Sigmoid colon (tissue), 7 donors: ENCODE results near the gene CMSS1. TPM values are rescaled to one million over a fixed set of nuclear protein-coding genes. Genes with fewer than 3 reads are reported as not detected.
"Not testable (repeated sequence)": the region's sequence is repeated elsewhere in the genome, so short reads cannot be mapped to it uniquely, and the experiment has no call there.

Experiments used
- DNase-seq: peaks from one replicate; pipeline ENCODE4 v3.0.0-alpha.2; 2019
- H3K27ac ChIP-seq, 4 donors: fragments of 200-600 bp; sonication (generic); one replicate each; pipeline ENCODE4 v1.5.1; 2016 to 2019; ENCODE audit warnings: mild to moderate bottlenecking in 1 of 4
- H3K27me3 ChIP-seq, 3 donors: fragments of 200-600 bp; sonication (generic); one replicate each; pipeline ENCODE4 v1.5.1; 2019; ENCODE audit warnings: mild to moderate bottlenecking in 1 of 3
- H3K36me3 ChIP-seq, 4 donors: fragments of 200-600 bp; sonication (generic); one replicate each; pipeline ENCODE4 v1.5.1; 2016 to 2019
- H3K4me1 ChIP-seq, 4 donors: fragments of 200-600 bp; sonication (generic); one replicate each; pipeline ENCODE4 v1.5.1; 2017 to 2019
- H3K4me3 ChIP-seq, 4 donors: fragments of 200-600 bp; sonication (generic); one replicate each; pipeline ENCODE4 v1.5.1; 2017 to 2019; ENCODE audit warnings: mild to moderate bottlenecking in 2 of 4, moderate library complexity in 1 of 4
- H3K9me3 ChIP-seq, 4 donors: fragments of 200-600 bp in 3 of 4; sonication (generic) in 3 of 4; one replicate each; pipeline versions ENCODE4 v1.5.1 to v1.6.1; 2013 to 2019
- CTCF ChIP-seq, 4 experiments: fragments of 450-650 bp in 3 of 4; fragments of 200-600 bp in 1 of 4; IDR thresholded peaks; one replicate each; pipeline ENCODE4 v1.5.1; 2016 to 2019; ENCODE audit warnings: antibody characterized with exemption in 4 of 4, mild to moderate bottlenecking in 3 of 4, moderate library complexity in 2 of 4
- EP300 ChIP-seq, 4 donors: sonication (generic); formaldehyde crosslinking; IDR thresholded peaks; one replicate each; pipeline ENCODE4 v1.6.1; 2017; ENCODE audit warnings: antibody characterized with exemption in 4 of 4
- POLR2A ChIP-seq, 2 donors: fragments of 450-650 bp; IDR thresholded peaks; one replicate each; pipeline ENCODE4 v1.6.1; 2016; ENCODE audit warnings: antibody characterized with exemption in 2 of 2, mild to moderate bottlenecking in 2 of 2, moderate library complexity in 2 of 2
- POLR2AphosphoS5 ChIP-seq, 4 donors: sonication (generic); formaldehyde crosslinking; IDR thresholded peaks; one replicate each; pipeline ENCODE4 v1.6.1; 2017; ENCODE audit warnings: antibody characterized with exemption in 4 of 4
- WGBS, 2 donors: extraction: QIAGEN DNeasy Blood & Tissue Kit; methylation state at CpG; one replicate each; pipeline ENCODE4 v1.1.7; 2013; 5-methylcytosine and 5-hydroxymethylcytosine counted together
- intact Hi-C: fragments of 100-400 bp; cut with DNase I; formaldehyde crosslinking; loops from one replicate; pipeline ENCODE4 v1.15.1; 2023
- polyA plus RNA-seq, 3 donors: library from polyadenylated mRNA; stranded (reverse); fragments of 200-250 nt; gene quantifications; one replicate each; pipeline ENCODE4 v1.2.3, GENCODE V29; 2013
- total RNA-seq, 4 donors: library from RNA; depleted of rRNA; stranded (reverse); fragments of >200 nt; gene quantifications; one replicate each; pipeline ENCODE4 v1.1.0, GENCODE V29; 2016
- donor health status: healthy with polysubstance abuse.
- donor health status: Bipolar disorder and iron deficiency.
- donor health status: healthy.

The CMSS1 gene
- total and polyA plus RNA-seq, 7 donors: 6.0 to 19.4 (median 13.9) TPM

GRCh38 chr3:100225883-100226282 lies 408.2 kb downstream of the CMSS1 start:
- no peak for DNase-seq
- H3K27me3 ChIP-seq: no peaks in the 10 kb centered on the region
- peaks cover 0 to 7% (median 0%) of the 10 kb centered on the region in 4 donors for H3K4me1 ChIP-seq
- H3K4me3 ChIP-seq: no peak overlapping the region
- no peak overlapping the region for H3K27ac ChIP-seq
- H3K36me3 ChIP-seq: no peaks in the 10 kb centered on the region
- 86 to 90% methylated on average over 8 of the region's 8 CpGs for WGBS, 2 donors
- intact Hi-C loops: no loop called here
- no peaks in the 10 kb centered on the region for H3K9me3 ChIP-seq
- TF ChIP-seq CTCF (IDR thresholded peaks at IDR 0.05) (no peak), POLR2AphosphoS5 (IDR thresholded peaks at IDR 0.05) (no peak), EP300 (IDR thresholded peaks at IDR 0.05) (no peak), POLR2A (IDR thresholded peaks at IDR 0.05) (no peak)

DNA sequence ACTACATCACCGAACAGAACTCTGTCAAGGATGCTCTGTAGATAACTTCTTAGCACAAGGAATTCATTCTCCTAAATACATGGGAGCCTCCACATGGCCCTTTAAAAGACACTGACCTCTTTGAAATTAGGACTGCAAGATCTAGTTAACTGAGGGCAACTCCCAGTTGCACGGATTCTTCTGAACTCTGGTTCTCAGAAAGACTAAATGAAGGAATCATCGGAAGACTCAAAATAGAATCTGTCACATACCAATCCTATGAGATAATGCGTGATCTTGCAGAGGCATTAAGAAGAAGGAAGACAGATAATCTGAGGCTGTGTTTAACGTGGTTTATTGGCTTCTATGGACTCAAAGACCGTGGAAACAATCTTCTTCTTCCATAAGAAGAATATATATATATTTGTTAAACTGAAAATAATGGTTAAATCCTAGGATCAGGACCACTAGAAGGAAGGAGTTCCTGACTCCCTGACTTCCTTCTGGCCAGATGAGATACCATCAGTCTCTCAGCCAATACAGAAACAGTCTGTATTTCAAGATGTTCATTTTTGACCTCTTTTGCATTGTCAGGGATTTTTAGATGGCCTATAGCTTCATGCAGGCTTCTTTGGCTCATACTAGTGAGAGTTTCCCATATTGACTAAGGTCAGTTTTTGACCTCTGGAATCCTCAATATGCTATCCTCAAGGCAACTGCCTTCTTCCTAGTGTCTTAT lies 409.2 kb downstream of the CMSS1 start:
- 62 to 73% methylated on average over 6 of the region's 6 CpGs for WGBS, 2 donors
- Histone ChIP-seq H3K36me3 (no peaks in the 10 kb centered on the region), H3K4me3 (no peak overlapping the region), H3K9me3 (no peaks in the 10 kb centered on the region), H3K4me1 (peaks cover 0 to 9% (median 2%) of the 10 kb centered on the region in 4 donors), H3K27ac (peak overlapping the region in 2 of 4 donors; percentile 19 to 55), H3K27me3 (no peaks in the 10 kb centered on the region)
- intact Hi-C loops: no loop called here
- no peak for DNase-seq
- TF ChIP-seq EP300 (IDR thresholded peaks at IDR 0.05): no peak
- TF ChIP-seq POLR2A (IDR thresholded peaks at IDR 0.05): no peak
- TF ChIP-seq CTCF (IDR thresholded peaks at IDR 0.05): no peak
- TF ChIP-seq POLR2AphosphoS5 (IDR thresholded peaks at IDR 0.05): no peak

GRCh38 chr3:100227511-100227921 lies 409.9 kb downstream of the CMSS1 start:
- Histone ChIP-seq H3K4me1 (peaks cover 0 to 11% (median 2%) of the 10 kb centered on the region in 4 donors), H3K9me3 (no peaks in the 10 kb centered on the region), H3K27me3 (no peaks in the 10 kb centered on the region), H3K36me3 (no peaks in the 10 kb centered on the region), H3K4me3 (no peak overlapping the region), H3K27ac (peak overlapping the region in 2 of 4 donors; percentile 19 to 55)
- WGBS, 2 donors: 83 to 93% methylated on average over 2 of the region's 2 CpGs
- no peak for DNase-seq
- TF ChIP-seq CTCF (IDR thresholded peaks at IDR 0.05): no peak
- TF ChIP-seq EP300 (IDR thresholded peaks at IDR 0.05): no peak
- no peak for TF ChIP-seq POLR2AphosphoS5 (IDR thresholded peaks at IDR 0.05)
- no peak for TF ChIP-seq POLR2A (IDR thresholded peaks at IDR 0.05)
- intact Hi-C loops: no loop called here

DNA sequence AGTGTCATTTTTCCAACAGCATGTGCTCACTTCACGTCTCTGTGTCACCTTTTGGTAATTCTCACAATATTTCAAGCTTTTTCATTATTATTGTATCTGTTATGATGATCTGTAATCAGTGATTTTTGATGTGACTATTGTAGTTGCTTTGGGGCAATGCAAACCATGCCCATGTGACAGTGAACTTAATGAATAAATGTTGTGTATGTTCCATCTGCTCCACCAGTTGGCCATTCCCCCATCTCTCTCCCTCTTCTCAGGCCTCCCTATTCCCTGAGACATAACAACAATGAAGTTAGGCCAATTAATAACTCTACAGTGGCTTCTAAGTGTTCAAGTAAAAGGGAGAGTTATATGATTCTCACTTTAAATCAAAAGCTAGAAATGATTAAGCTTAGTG lies 410.6 kb downstream of the CMSS1 start:
- TF ChIP-seq EP300 (IDR thresholded peaks at IDR 0.05): no peak
- no peak for TF ChIP-seq CTCF (IDR thresholded peaks at IDR 0.05)
- TF ChIP-seq POLR2A (IDR thresholded peaks at IDR 0.05): no peak
- no peak for TF ChIP-seq POLR2AphosphoS5 (IDR thresholded peaks at IDR 0.05)
- intact Hi-C loops: no loop called here
- WGBS, 2 donors: 81 to 84% methylated on average over 1 of the region's 1 CpG

GRCh38 chr3:100229188-100229587 lies 411.5 kb downstream of the CMSS1 start:
- intact Hi-C loops: not testable (repeated sequence)
- WGBS, 2 donors: 85 to 87% methylated on average over 3 of the region's 3 CpGs

More for the DNA sequence above, 410.6 kb downstream of the CMSS1 start:
- no peaks in the 10 kb centered on the region for H3K9me3 ChIP-seq
- no peaks in the 10 kb centered on the region for H3K36me3 ChIP-seq
- no peaks in the 10 kb centered on the region for H3K27me3 ChIP-seq
- peaks cover 0 to 11% (median 2%) of the 10 kb centered on the region in 4 donors for H3K4me1 ChIP-seq
- H3K27ac ChIP-seq: no peak overlapping the region
- no peak overlapping the region for H3K4me3 ChIP-seq
- DNase-seq: no peak

More at GRCh38 chr3:100229188-100229587, 411.5 kb downstream of the CMSS1 start:
- H3K36me3 ChIP-seq, H3K27me3 ChIP-seq, H3K9me3 ChIP-seq, H3K4me3 ChIP-seq, H3K27ac ChIP-seq, DNase-seq: not testable (repeated sequence)
- H3K4me1 ChIP-seq: peaks cover 0 to 11% (median 2%) of the 10 kb centered on the region in 4 donors
